Vagina (tissue), 2 donors: ENCODE results near the gene GSG1L. TPM values are rescaled to one million over a fixed set of nuclear protein-coding genes. Genes with fewer than 3 reads are reported as not detected.

Source experiments
- DNase-seq, 2 donors: peaks; one replicate each; pipeline ENCODE4 v3.0.0-alpha.2; 2017; ENCODE audit errors: extremely low spot score in 2 of 2
- H3K27ac ChIP-seq: fragments of 200-600 bp; sonication (generic); one replicate; pipeline ENCODE4 v1.5.1; 2019
- H3K27me3 ChIP-seq: fragments of 200-600 bp; sonication (generic); one replicate; pipeline ENCODE4 v1.5.1; 2019
- H3K36me3 ChIP-seq, 2 donors: fragments of 200-600 bp; sonication (generic); one replicate each; pipeline ENCODE4 v1.5.1; 2017 to 2019
- H3K4me1 ChIP-seq: fragments of 200-600 bp; sonication (generic); one replicate; pipeline ENCODE4 v1.5.1; 2019
- H3K4me3 ChIP-seq, 2 donors: fragments of 200-600 bp; sonication (generic); 1 replicate in 1 of 2; 2 replicates in 1 of 2; pipeline ENCODE4 v1.5.1; 2016 to 2019
- H3K9me3 ChIP-seq: fragments of 200-600 bp; sonication (generic); one replicate; pipeline ENCODE4 v1.5.1; 2019
- POLR2A ChIP-seq, 2 donors: fragments of 450-650 bp; IDR thresholded peaks; one replicate each; pipeline ENCODE4 v1.6.1; 2017; ENCODE audit warnings: antibody characterized with exemption in 2 of 2, mild to moderate bottlenecking in 2 of 2, moderate library complexity in 2 of 2
- POLR2AphosphoS5 ChIP-seq, 2 donors: sonication (generic); formaldehyde crosslinking; IDR thresholded peaks; one replicate each; pipeline ENCODE4 v1.9.0; 2017; ENCODE audit warnings: antibody characterized with exemption in 2 of 2, mild to moderate bottlenecking in 2 of 2, low read depth in 1 of 2; ENCODE audit not compliant: insufficient read depth in 1 of 2
- intact Hi-C: fragments of 100-400 bp; cut with DNase I; formaldehyde crosslinking; loops from one replicate; pipeline ENCODE4 v1.15.1; 2023
- total RNA-seq: library from RNA; depleted of rRNA; stranded (reverse); fragments of >200 nt; gene quantifications from one replicate; pipeline ENCODE4 v1.2.3, GENCODE V29; 2016
- TF ChIP-seq, protein P1 (sequence below), 3 experiments: fragments of 450-650 bp in 2 of 3; fragments of 200-600 bp in 1 of 3; sonication (generic) in 1 of 3; IDR thresholded peaks; one replicate each; pipeline ENCODE4 v1.5.1; 2017 to 2019; ENCODE audit warnings: antibody characterized with exemption in 3 of 3, mild to moderate bottlenecking in 2 of 3, moderate library complexity in 2 of 3

Gene GSG1L
- total RNA-seq, 1 donor from 2014 or later, result not detected

DNA sequence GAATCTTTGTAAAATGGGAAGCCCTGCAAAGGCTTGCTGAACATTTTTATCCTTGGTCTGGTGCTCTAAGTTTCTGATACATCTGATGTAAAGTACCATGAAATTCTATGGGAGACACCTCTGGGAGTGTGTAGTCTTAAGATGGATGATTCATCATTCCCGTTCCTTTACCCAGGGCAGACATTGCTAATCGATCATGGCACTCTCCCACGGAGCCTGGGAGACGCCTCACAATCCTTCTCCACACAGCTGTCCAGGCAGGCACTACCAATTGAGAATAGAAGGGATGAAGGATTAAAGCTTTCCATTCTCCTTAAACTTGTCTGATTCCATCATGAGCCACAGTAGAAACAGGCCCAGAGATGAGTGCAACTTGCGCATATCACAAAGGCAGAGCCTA, 144.8 kb downstream of the GSG1L start:
- Histone ChIP-seq H3K27ac (no peak overlapping the region), H3K27me3 (no peaks in the 10 kb centered on the region), H3K4me3 (no peak overlapping the region), H3K4me1 (no peaks in the 10 kb centered on the region), H3K36me3 (no peaks in the 10 kb centered on the region), H3K9me3 (no peaks in the 10 kb centered on the region)
- DNase-seq, result no peak
- intact Hi-C loops, result no loop called here
- TF ChIP-seq POLR2A (IDR thresholded peaks at IDR 0.05) (no peak), POLR2AphosphoS5 (IDR thresholded peaks at IDR 0.05; ENCODE audit: insufficient read depth in 1 of 2, low read depth in 1 of 2) (no peak)

DNA sequence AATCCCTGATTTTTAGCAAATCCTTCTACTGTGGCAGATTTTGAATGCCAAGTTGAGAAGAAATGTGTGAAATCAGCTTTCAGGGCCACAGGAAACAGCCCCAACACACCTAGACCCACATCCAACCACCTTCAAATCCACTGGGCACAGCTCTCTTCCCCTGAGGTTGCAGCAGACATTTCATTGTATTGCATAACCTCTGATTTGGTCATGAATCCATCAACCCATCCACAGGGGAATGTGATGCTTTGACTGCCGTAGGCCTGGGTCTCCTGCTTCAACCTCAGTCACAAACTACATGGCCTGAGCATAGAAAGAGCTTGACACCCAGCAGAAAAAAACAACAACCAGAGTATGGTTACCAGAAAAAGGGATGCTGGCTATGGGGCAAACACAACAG, 145.6 kb downstream of the GSG1L start:
- no peak overlapping the region for H3K27ac ChIP-seq
- H3K9me3 ChIP-seq, result no peaks in the 10 kb centered on the region
- no peak for TF ChIP-seq POLR2A (IDR thresholded peaks at IDR 0.05)
- no peaks in the 10 kb centered on the region for H3K4me1 ChIP-seq
- no peaks in the 10 kb centered on the region for H3K27me3 ChIP-seq
- no peak for DNase-seq
- intact Hi-C loops, result no loop called here
- H3K36me3 ChIP-seq, result no peaks in the 10 kb centered on the region
- no peak overlapping the region for H3K4me3 ChIP-seq

DNA sequence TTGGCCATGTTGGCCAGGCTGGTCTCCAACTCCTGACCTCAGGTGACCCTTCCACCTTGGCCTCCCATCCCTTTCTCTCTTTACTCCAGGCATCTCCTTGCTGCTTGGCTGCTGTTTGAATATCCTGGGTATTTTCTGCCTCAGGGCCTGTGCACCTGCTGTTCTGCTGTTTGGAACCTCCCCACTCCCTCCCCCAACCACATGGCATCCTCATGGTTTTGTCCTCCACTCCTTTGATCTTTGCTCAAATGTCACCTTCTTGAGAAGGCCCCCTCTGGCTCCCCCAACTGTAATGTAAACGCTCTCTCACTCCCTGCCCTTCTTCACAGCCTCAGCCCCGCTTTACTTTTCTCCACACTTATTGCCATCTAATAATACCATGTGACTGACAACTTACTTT, 152.0 kb downstream of the GSG1L start:
- TF ChIP-seq POLR2A (IDR thresholded peaks at IDR 0.05), result no peak
- TF ChIP-seq POLR2AphosphoS5 (IDR thresholded peaks at IDR 0.05; ENCODE audit: insufficient read depth in 1 of 2, low read depth in 1 of 2), result no peak
- TF ChIP-seq, protein P1, sequence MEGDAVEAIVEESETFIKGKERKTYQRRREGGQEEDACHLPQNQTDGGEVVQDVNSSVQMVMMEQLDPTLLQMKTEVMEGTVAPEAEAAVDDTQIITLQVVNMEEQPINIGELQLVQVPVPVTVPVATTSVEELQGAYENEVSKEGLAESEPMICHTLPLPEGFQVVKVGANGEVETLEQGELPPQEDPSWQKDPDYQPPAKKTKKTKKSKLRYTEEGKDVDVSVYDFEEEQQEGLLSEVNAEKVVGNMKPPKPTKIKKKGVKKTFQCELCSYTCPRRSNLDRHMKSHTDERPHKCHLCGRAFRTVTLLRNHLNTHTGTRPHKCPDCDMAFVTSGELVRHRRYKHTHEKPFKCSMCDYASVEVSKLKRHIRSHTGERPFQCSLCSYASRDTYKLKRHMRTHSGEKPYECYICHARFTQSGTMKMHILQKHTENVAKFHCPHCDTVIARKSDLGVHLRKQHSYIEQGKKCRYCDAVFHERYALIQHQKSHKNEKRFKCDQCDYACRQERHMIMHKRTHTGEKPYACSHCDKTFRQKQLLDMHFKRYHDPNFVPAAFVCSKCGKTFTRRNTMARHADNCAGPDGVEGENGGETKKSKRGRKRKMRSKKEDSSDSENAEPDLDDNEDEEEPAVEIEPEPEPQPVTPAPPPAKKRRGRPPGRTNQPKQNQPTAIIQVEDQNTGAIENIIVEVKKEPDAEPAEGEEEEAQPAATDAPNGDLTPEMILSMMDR (IDR thresholded peaks at IDR 0.05), result no peak
- intact Hi-C loops, result no loop called here
- Histone ChIP-seq H3K27ac (no peak overlapping the region), H3K9me3 (no peaks in the 10 kb centered on the region), H3K36me3 (no peaks in the 10 kb centered on the region), H3K4me3 (no peak overlapping the region), H3K4me1 (no peaks in the 10 kb centered on the region), H3K27me3 (no peaks in the 10 kb centered on the region)
- DNase-seq, result no peak

DNA sequence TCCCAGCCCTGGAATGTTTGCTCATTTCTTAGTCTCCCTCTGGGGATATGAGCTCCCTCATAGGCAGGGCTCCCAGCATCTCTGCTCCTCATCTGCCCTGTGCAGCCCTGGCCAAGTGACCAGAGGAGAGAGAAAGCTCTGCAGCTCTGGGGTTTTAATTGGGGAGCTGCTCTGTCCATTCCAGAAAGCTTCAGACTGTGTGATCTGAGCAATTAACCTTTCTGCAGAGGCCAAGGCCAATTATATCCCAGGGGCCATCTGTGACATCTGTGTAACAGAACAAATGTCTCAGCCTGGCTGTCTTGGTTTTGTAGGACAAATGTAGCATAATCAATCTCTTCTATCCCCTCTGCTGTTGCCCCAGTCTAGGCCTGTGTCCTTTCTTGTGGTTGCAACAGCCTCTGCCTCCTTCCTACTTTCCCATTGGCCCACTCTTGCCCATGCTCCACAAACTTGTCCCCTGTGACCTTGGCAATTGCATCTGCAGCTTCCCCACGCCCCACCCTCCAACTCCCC, 156.0 kb downstream of the GSG1L start:
- TF ChIP-seq POLR2A (IDR thresholded peaks at IDR 0.05), result no peak
- TF ChIP-seq POLR2AphosphoS5 (IDR thresholded peaks at IDR 0.05; ENCODE audit: insufficient read depth in 1 of 2, low read depth in 1 of 2), result no peak
- TF ChIP-seq, protein P1 (IDR thresholded peaks at IDR 0.05), result no peak
- intact Hi-C loops, result no loop called here
- Histone ChIP-seq H3K27ac (no peak overlapping the region), H3K36me3 (no peaks in the 10 kb centered on the region), H3K9me3 (no peaks in the 10 kb centered on the region), H3K4me1 (no peaks in the 10 kb centered on the region), H3K4me3 (no peak overlapping the region), H3K27me3 (no peaks in the 10 kb centered on the region)
- DNase-seq, result no peak

DNA sequence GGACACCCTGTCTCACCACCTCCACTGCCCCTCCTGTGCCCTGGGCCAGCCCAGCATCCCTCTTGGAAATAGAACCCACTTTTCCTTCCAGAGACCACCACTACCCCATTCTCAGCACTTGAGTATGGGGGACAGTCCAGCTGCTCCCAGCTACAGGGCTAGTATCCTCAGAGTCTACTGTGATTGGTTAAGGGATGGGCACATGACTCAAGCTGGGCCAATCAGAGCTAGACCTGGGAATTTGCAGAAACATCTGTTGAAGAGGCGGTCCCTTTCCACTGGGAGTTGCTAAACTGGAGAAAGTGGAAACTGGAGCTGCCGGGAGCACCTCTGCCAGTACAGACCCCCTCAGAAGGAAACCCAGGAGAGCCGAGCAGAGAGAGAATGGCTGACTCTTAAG, 156.6 kb downstream of the GSG1L start:
- H3K27ac ChIP-seq, result no peak overlapping the region
- H3K27me3 ChIP-seq, result no peaks in the 10 kb centered on the region
- no peaks in the 10 kb centered on the region for H3K4me1 ChIP-seq
- H3K9me3 ChIP-seq, result no peaks in the 10 kb centered on the region
- no peaks in the 10 kb centered on the region for H3K36me3 ChIP-seq
- H3K4me3 ChIP-seq, result no peak overlapping the region
- intact Hi-C loops, result no loop called here
- DNase-seq, result no peak
- TF ChIP-seq POLR2AphosphoS5 (IDR thresholded peaks at IDR 0.05; ENCODE audit: insufficient read depth in 1 of 2, low read depth in 1 of 2), result no peak
- TF ChIP-seq, protein P1 (IDR thresholded peaks at IDR 0.05), result no peak
- TF ChIP-seq POLR2A (IDR thresholded peaks at IDR 0.05), result no peak

DNA sequence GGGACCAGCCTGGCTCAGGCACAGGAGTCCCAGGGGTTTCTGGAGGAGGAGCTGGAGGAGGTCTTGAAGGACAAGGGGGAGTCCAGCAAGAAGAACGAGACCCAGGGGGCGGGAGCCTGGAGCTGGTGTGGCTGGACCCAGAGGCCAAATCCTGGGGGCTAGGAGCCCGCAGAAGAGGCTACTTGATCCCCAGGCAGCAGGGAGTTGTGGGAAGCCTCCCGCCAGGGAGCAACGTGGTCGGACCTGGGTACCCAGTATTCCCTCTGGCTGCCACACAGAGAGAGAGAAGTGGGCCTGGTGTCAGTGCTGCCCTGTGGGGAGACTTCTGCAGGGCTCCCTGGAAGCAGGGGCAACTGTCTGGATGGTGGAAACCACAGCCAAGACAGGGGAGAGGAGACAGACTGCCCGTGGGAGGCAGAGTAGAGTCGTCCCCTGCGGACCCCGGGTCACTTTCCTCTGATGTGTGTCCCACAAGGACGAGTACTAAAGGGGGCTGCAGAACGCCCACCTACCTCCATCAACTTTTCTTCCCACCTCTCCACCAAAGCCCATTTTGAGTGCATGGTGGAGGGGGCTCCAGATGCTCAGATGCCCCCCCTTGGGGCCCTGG, 160.4 kb downstream of the GSG1L start:
- DNase-seq, result no peak
- H3K4me1 ChIP-seq, result no peaks in the 10 kb centered on the region
- no peaks in the 10 kb centered on the region for H3K27me3 ChIP-seq
- no peaks in the 10 kb centered on the region for H3K9me3 ChIP-seq
- no peak overlapping the region for H3K4me3 ChIP-seq
- intact Hi-C loops, result no loop called here
- no peak overlapping the region for H3K27ac ChIP-seq
- no peak for TF ChIP-seq POLR2A (IDR thresholded peaks at IDR 0.05)
- H3K36me3 ChIP-seq, result no peaks in the 10 kb centered on the region
